ENCODE data around the gene ZNF334. TPM values are rescaled to one million over a fixed set of nuclear protein-coding genes. Genes with fewer than 3 reads are reported as not detected.

ZNF334 gene
- total RNA-seq, 1 experiment from 2014 or later, result 19.5 TPM

- Histone ChIP-seq H3K79me1 (ENCODE audit: insufficient read depth, low read depth, low read length, poor library complexity, severe bottlenecking) (no peaks in the 10 kb centered on the region), H3K4ac (ENCODE audit: low read depth, low read length) (no peak overlapping the region), H3K18ac (ENCODE audit: insufficient read length, low read depth, low read length) (no peak overlapping the region), H3K23me2 (ENCODE audit: insufficient read length, low read depth, low read length, poor library complexity, severe bottlenecking) (no peaks in the 10 kb centered on the region), H3K9me3 (ENCODE audit: control insufficient read depth, low read depth, low read length) (no peaks in the 10 kb centered on the region), H4K91ac (ENCODE audit: insufficient read length, low read depth, low read length) (no peak overlapping the region), H3K4me2 (ENCODE audit: insufficient read depth, insufficient read length, low read length) (no peak overlapping the region), H2AK5ac (ENCODE audit: insufficient read length, low read length) (no peak overlapping the region), H2AFZ (ENCODE audit: low read length) (no peak overlapping the region), H3K14ac (ENCODE audit: insufficient read depth, low read length) (no peak overlapping the region), H2BK5ac (ENCODE audit: insufficient read length, low read length) (no peak overlapping the region), H2BK120ac (ENCODE audit: low read depth, low read length, poor library complexity, severe bottlenecking) (no peak overlapping the region), H3K27ac (ENCODE audit: insufficient read length, low read depth, low read length) (no peak overlapping the region), H3K23ac (ENCODE audit: insufficient read length, low read depth, low read length) (no peak overlapping the region), H3K9ac (ENCODE audit: extremely low read depth, insufficient read length, low read length) (no peak overlapping the region), H2BK12ac (ENCODE audit: insufficient read length, low read depth, low read length) (no peak overlapping the region), H3T11ph (ENCODE audit: low read length) (no peak overlapping the region), H2BK20ac (ENCODE audit: low read depth, low read length, poor library complexity, severe bottlenecking) (no peak overlapping the region), H4K8ac (replicated peaks; ENCODE audit: insufficient read length, low read depth, low read length) (no peak overlapping the region), H3K79me2 (ENCODE audit: insufficient read depth, low read length) (no peaks in the 10 kb centered on the region), H3K56ac (ENCODE audit: insufficient read length, low read depth, low read length) (no peak overlapping the region), H4K20me1 (ENCODE audit: control insufficient read depth, insufficient read depth, insufficient read length) (no peaks in the 10 kb centered on the region), H3K4me1 (ENCODE audit: insufficient read depth, low read length) (no peaks in the 10 kb centered on the region), H3K27me3 (ENCODE audit: insufficient read depth, low read length) (no peaks in the 10 kb centered on the region), H2BK15ac (ENCODE audit: low read depth, low read length) (no peak overlapping the region), H4K5ac (ENCODE audit: insufficient read length, low read depth, low read length) (no peak overlapping the region)
- no peak for DNase-seq
- Mint-ChIP-seq H3K27me3 (ENCODE audit: low read depth) (no peaks in the 10 kb centered on the region), H3K36me3 (ENCODE audit: insufficient read depth in 1 of 3, low read depth in 3 of 3) (peaks cover 0 to 4% (median 0%) of the 10 kb centered on the region in 3 experiments; a peak in 1 of 7 replicates), H3K27ac (no peak overlapping the region), H3K4me1 (peaks cover 15 to 20% of the 10 kb centered on the region in 2 experiments), H3K9me3 (no peaks in the 10 kb centered on the region), H3K4me3 (no peak overlapping the region)
- no CpG with 5 or more reads among the region's 3 CpGs for WGBS (ENCODE audit: extremely low coverage, insufficient read length, low lambda C conversion rate)
- TF ChIP-seq CTCF (conservative IDR thresholded peaks at IDR 0.05), result no peak
Observed at GRCh38 chr20:46488451-46488850, 24.9 kb downstream of the ZNF334 start.

All from H9 (cell line).